B cell (primary cell): ENCODE measurements around the gene PRSS50. TPM values are rescaled to one million over a fixed set of nuclear protein-coding genes. Genes with fewer than 3 reads are reported as not detected.

Experiments used
- ATAC-seq: fragments of 200-7000 bp; cut with Tn5 transposase; one replicate; pipeline ENCODE4 v1.10.0; 2021; ENCODE audit warnings: low read depth, mild to moderate bottlenecking, moderate number of reproducible peaks, moderate library complexity
- CTCF ChIA-PET: fragments of 350-600 bp; sonication (Branson Sonifier 250); formaldehyde crosslinking; loops from one replicate; lab custom pipeline; 2021; ENCODE audit warnings: antibody characterized with exemption, inconsistent platforms; lab: Charles Lee
- POLR2A ChIA-PET: fragments of 350-600 bp; sonication (Branson Sonifier 250); formaldehyde crosslinking; loops from one replicate; lab custom pipeline; 2021; ENCODE audit warnings: antibody characterized with exemption; lab: Charles Lee
- DNase-seq: peaks from one replicate; pipeline ENCODE4 v3.0.0; 2013
- H2AFZ ChIP-seq: 2 replicates; pipeline ENCODE4 v1.6.1; 2012; ENCODE audit warnings: mild to moderate bottlenecking, low read depth, low read length; ENCODE audit not compliant: insufficient read depth, poor library complexity, severe bottlenecking
- H3K27ac ChIP-seq, 2 donors: 1 replicate in 1 of 2; 2 replicates in 1 of 2; pipeline ENCODE4 v1.5.1; 2012 to 2013; ENCODE audit warnings: low read length in 2 of 2, mild to moderate bottlenecking in 2 of 2, moderate library complexity in 1 of 2
- H3K27me3 ChIP-seq, 4 experiments: fragments of 200-600 bp in 1 of 4; sonication (generic) in 1 of 4; replicated peaks in 1 of 4; 1 replicate in 2 of 4; 2 replicates in 2 of 4; pipeline versions ENCODE4 v1.6.1 to v1.7.0; 2013 to 2016; ENCODE audit warnings: low read length in 3 of 4, mild to moderate bottlenecking in 2 of 4, mixed read lengths in 1 of 4, moderate library complexity in 1 of 4; ENCODE audit not compliant: insufficient read depth in 4 of 4, control insufficient read depth in 3 of 4; ENCODE audit errors: control extremely low read depth in 1 of 4
- H3K36me3 ChIP-seq, 2 experiments: replicated peaks in 1 of 2; 1 replicate in 1 of 2; 2 replicates in 1 of 2; pipeline versions ENCODE4 v1.6.1 to v1.7.1; 2013; ENCODE audit warnings: low read length in 1 of 2; ENCODE audit not compliant: insufficient read depth in 2 of 2, control insufficient read depth in 1 of 2; ENCODE audit errors: control extremely low read depth in 1 of 2, extremely low read depth in 1 of 2
- H3K4me1 ChIP-seq, 2 donors: fragments of 200-600 bp in 1 of 2; sonication (generic) in 1 of 2; 1 replicate in 1 of 2; 2 replicates in 1 of 2; pipeline versions ENCODE4 v1.5.1 to v1.6.1; 2013 to 2017; ENCODE audit warnings: low read length in 2 of 2; ENCODE audit not compliant: control insufficient read depth in 2 of 2, insufficient read depth in 2 of 2
- H3K4me2 ChIP-seq: replicated peaks from 2 replicates; pipeline ENCODE3; 2012; ENCODE audit warnings: mild to moderate bottlenecking, low read depth, low read length; ENCODE audit not compliant: poor library complexity, severe bottlenecking
- H3K4me3 ChIP-seq, 5 experiments: fragments of 200-600 bp in 1 of 5; sonication (generic) in 1 of 5; 1 replicate in 3 of 5; 2 replicates in 2 of 5; pipeline versions ENCODE4 v1.5.1 to v1.7.0; 2011 to 2016; ENCODE audit warnings: low read length in 4 of 5, mild to moderate bottlenecking in 4 of 5, low read depth in 2 of 5, control low read depth in 1 of 5, moderate library complexity in 1 of 5; ENCODE audit not compliant: insufficient read depth in 1 of 5; ENCODE audit errors: control extremely low read depth in 1 of 5, extremely low read depth in 1 of 5
- H3K79me2 ChIP-seq: fragments of 200-600 bp; sonication (generic); one replicate; pipeline ENCODE4 v1.6.0; 2016; ENCODE audit warnings: low read length; ENCODE audit not compliant: control insufficient read depth, insufficient read depth
- H3K9ac ChIP-seq: fragments of 200-600 bp; sonication (generic); 2 replicates; pipeline ENCODE4 v1.6.1; 2017; ENCODE audit warnings: mild to moderate bottlenecking, low read length, moderate library complexity
- H3K9me3 ChIP-seq, 3 donors: one replicate each; pipeline versions ENCODE4 v1.6.1 to v1.7.1; 2013; ENCODE audit warnings: low read length in 2 of 3; ENCODE audit not compliant: control insufficient read depth in 2 of 3, insufficient read depth in 1 of 3; ENCODE audit errors: control extremely low read depth in 1 of 3
- H4K20me1 ChIP-seq: 2 replicates; pipeline ENCODE4 v1.6.0; 2012; ENCODE audit warnings: mild to moderate bottlenecking, low read length; ENCODE audit not compliant: insufficient read depth, control insufficient read depth, poor library complexity, severe bottlenecking
- H3K27ac Mint-ChIP-seq: one replicate; pipeline ENCODE4 v1.8.0; 2021; ENCODE audit warnings: mixed read lengths
- H3K27me3 Mint-ChIP-seq: one replicate; pipeline ENCODE4 v1.8.0; 2021; ENCODE audit warnings: mixed read lengths
- H3K4me1 Mint-ChIP-seq: one replicate; pipeline ENCODE4 v1.8.0; 2021; ENCODE audit warnings: mixed read lengths
- H3K4me3 Mint-ChIP-seq: one replicate; pipeline ENCODE4 v1.8.0; 2021; ENCODE audit warnings: mixed read lengths
- H3K9me3 Mint-ChIP-seq: one replicate; pipeline ENCODE4 v1.8.0; 2022; ENCODE audit warnings: mixed read lengths; ENCODE audit not compliant: insufficient read depth
- CTCF ChIP-seq: fragments of 200-600 bp; IDR thresholded peaks from one replicate; pipeline ENCODE4 v1.8.0; 2022; ENCODE audit warnings: antibody characterized with exemption, mild to moderate bottlenecking
- EZH2 ChIP-seq: IDR thresholded peaks from 2 replicates; pipeline ENCODE4 v1.6.1; 2012; ENCODE audit warnings: borderline replicate concordance, low read depth, mild to moderate bottlenecking, moderate library complexity, low read length; ENCODE audit not compliant: insufficient read depth, poor library complexity, severe bottlenecking
- WGBS: methylation state at CpG from one replicate; pipeline ENCODE4 v1.1.5; 2013; ENCODE audit warnings: missing lambda C conversion rate; ENCODE audit not compliant: insufficient coverage; 5-methylcytosine and 5-hydroxymethylcytosine counted together
- intact Hi-C: fragments of 100-400 bp; cut with micrococcal nuclease; formaldehyde crosslinking; loops from one replicate; pipeline ENCODE4 v1.10.0; 2022
- polyA plus RNA-seq: library from polyadenylated mRNA; depleted of rRNA; stranded (reverse); fragments of >200 nt; gene quantifications from 2 replicates; pipeline ENCODE4 v1.2.3, GENCODE V29; 2012
- total RNA-seq, 2 donors: library from RNA; stranded (reverse); fragments of 120-200 nt in 1 of 2; gene quantifications; 1 replicate in 1 of 2; 2 replicates in 1 of 2; pipeline versions ENCODE4 v1.2.3 to v1.2.4, GENCODE V29; 2013 to 2022

Gene PRSS50
- total and polyA plus RNA-seq, 2 donors (not counting 1 experiment from before 2014, with no cell fraction given): 0.09 to 0.10 TPM

- H3K27ac Mint-ChIP-seq: no peak overlapping the region
- no peaks in the 10 kb centered on the region for H3K27me3 ChIP-seq
- no peak overlapping the region for H3K4me3 ChIP-seq
- ATAC-seq (no peak), DNase-seq (no peak)
- no peaks in the 10 kb centered on the region for H3K4me1 ChIP-seq
- 76% methylated on average over 8 of the region's 8 CpGs for WGBS
- no peak overlapping the region for H3K4me2 ChIP-seq
- H3K36me3 ChIP-seq: no peaks in the 10 kb centered on the region
- ChIA-PET POLR2A (no interaction called here), CTCF (no interaction called here)
- H3K4me1 Mint-ChIP-seq: no peaks in the 10 kb centered on the region
- TF ChIP-seq CTCF (no peak), EZH2 (no peak)
- intact Hi-C loops: no loop called here
- H3K79me2 ChIP-seq: no peaks in the 10 kb centered on the region
- H3K9me3 Mint-ChIP-seq: no peaks in the 10 kb centered on the region
- no peak overlapping the region for H3K27ac ChIP-seq
- no peak overlapping the region for H3K9ac ChIP-seq
- H3K27me3 Mint-ChIP-seq: peaks cover 1% of the 10 kb centered on the region
- H4K20me1 ChIP-seq: no peaks in the 10 kb centered on the region
- no peak overlapping the region for H2AFZ ChIP-seq
- H3K4me3 Mint-ChIP-seq: no peak overlapping the region
- H3K9me3 ChIP-seq: no peaks in the 10 kb centered on the region
Observed at GRCh38 chr3:46668116-46668515, 49.6 kb downstream of the PRSS50 start.

- H3K4me2 ChIP-seq: no peak overlapping the region
- H3K4me1 ChIP-seq: no peaks in the 10 kb centered on the region
- Mint-ChIP-seq H3K9me3 (no peaks in the 10 kb centered on the region), H3K27me3 (peaks cover under 1% of the 10 kb centered on the region), H3K4me3 (no peak overlapping the region), H3K4me1 (no peaks in the 10 kb centered on the region), H3K27ac (no peak overlapping the region)
- H3K27me3 ChIP-seq: no peaks in the 10 kb centered on the region
- 95% methylated on average over 9 of the region's 9 CpGs for WGBS
- no peaks in the 10 kb centered on the region for H3K79me2 ChIP-seq
- CTCF ChIA-PET: no interaction called here
- TF ChIP-seq EZH2: no peak
- no peak for TF ChIP-seq CTCF
- no peaks in the 10 kb centered on the region for H4K20me1 ChIP-seq
- ATAC-seq (no peak), DNase-seq (no peak)
- no peaks in the 10 kb centered on the region for H3K36me3 ChIP-seq
- no peak overlapping the region for H3K9ac ChIP-seq
- intact Hi-C loops: no loop called here
- no peak overlapping the region for H3K27ac ChIP-seq
- no peak overlapping the region for H2AFZ ChIP-seq
- H3K4me3 ChIP-seq: no peak overlapping the region
- no peaks in the 10 kb centered on the region for H3K9me3 ChIP-seq
- POLR2A ChIA-PET: no interaction called here
Observed at GRCh38 chr3:46667657-46668056, 50.0 kb downstream of the PRSS50 start.
